ENCODE measurements around the gene PYGO2.

GRCh38 chr1:154998818-154999570 is 37.4 kb upstream of the PYGO2 start:
- peak; percentile 82 for TF ChIP-seq CTCF (conservative IDR thresholded peaks at IDR 0.05)
- TF ChIP-seq ZFX (IDR thresholded peaks at IDR 0.05): no peak
